Heart left ventricle (tissue), 16 donors: ENCODE results near the gene MRPL11. TPM values are rescaled to one million over a fixed set of nuclear protein-coding genes. Genes with fewer than 3 reads are reported as not detected.

Experiments used
- ATAC-seq, 4 donors: fragments of 200-7000 bp; cut with Tn5 transposase; one replicate each; pipeline ENCODE4 v1.9.1; 2020 to 2022; ENCODE audit warnings: moderate library complexity in 4 of 4, mild to moderate bottlenecking in 3 of 4, moderate number of reproducible peaks in 1 of 4
- DNase-seq, 5 donors: peaks; one replicate each; pipeline ENCODE4 v3.0.0-alpha.2; 2020
- H3K27ac ChIP-seq, 12 donors: fragments of 200-600 bp; sonication (generic) in 4 of 12; one replicate each; pipeline versions ENCODE4 v1.5.0 to v1.8.0; 2016 to 2022; ENCODE audit warnings: mild to moderate bottlenecking in 2 of 12
- H3K27me3 ChIP-seq, 9 donors: fragments of 200-600 bp; sonication (generic) in 2 of 9; one replicate each; pipeline versions ENCODE4 v1.5.1 to v1.8.0; 2016 to 2022; ENCODE audit warnings: mild to moderate bottlenecking in 3 of 9
- H3K36me3 ChIP-seq, 9 donors: fragments of 200-600 bp; sonication (generic) in 2 of 9; one replicate each; pipeline versions ENCODE4 v1.5.0 to v1.8.0; 2018 to 2022; ENCODE audit warnings: mild to moderate bottlenecking in 2 of 9
- H3K4me1 ChIP-seq, 12 donors: fragments of 200-600 bp; sonication (generic) in 4 of 12; one replicate each; pipeline versions ENCODE4 v1.5.0 to v1.8.0; 2016 to 2022; ENCODE audit warnings: mild to moderate bottlenecking in 3 of 12
- H3K4me3 ChIP-seq, 12 donors: fragments of 200-600 bp; sonication (generic) in 4 of 12; one replicate each; pipeline versions ENCODE4 v1.5.0 to v1.8.0; 2017 to 2022; ENCODE audit warnings: mild to moderate bottlenecking in 9 of 12, moderate library complexity in 4 of 12
- H3K9me3 ChIP-seq, 12 donors: fragments of 200-600 bp; sonication (generic) in 4 of 12; one replicate each; pipeline versions ENCODE4 v1.5.0 to v1.8.0; 2016 to 2022; ENCODE audit warnings: mild to moderate bottlenecking in 1 of 12
- POLR2A ChIP-seq, 2 donors: fragments of 450-650 bp; IDR thresholded peaks; one replicate each; pipeline ENCODE4 v1.6.1; 2017; ENCODE audit warnings: antibody characterized with exemption in 2 of 2, mild to moderate bottlenecking in 2 of 2, moderate library complexity in 2 of 2
- WGBS, 4 donors: extraction: QIAGEN DNeasy Blood & Tissue Kit in 2 of 4; methylation state at CpG; one replicate each; pipeline versions ENCODE4 v1.1.5 to v1.1.7; 2013 to 2018; 5-methylcytosine and 5-hydroxymethylcytosine counted together
- intact Hi-C, 10 donors: fragments of 100-400 bp; cut with DNase I; formaldehyde crosslinking; loops; one replicate each; pipeline versions ENCODE4 v1.11.1 to v1.14.2; 2022
- polyA plus RNA-seq, 2 donors: library from polyadenylated mRNA; stranded (reverse); fragments of 200-250 nt; gene quantifications; one replicate each; pipeline ENCODE4 v1.2.3, GENCODE V29; 2013
- total RNA-seq, 9 donors: library from RNA; depleted of rRNA in 2 of 9; stranded (reverse); fragments of >200 nt in 2 of 9; fragmentation: NEBNext Ultra II Directional in 3 of 9; extraction: Animal tissue kit (Norgen Biotek cat#: 25700) in 3 of 9; gene quantifications; one replicate each; pipeline versions ENCODE4 v1.1.0 to v1.2.4, GENCODE V29; 2016 to 2023
- TF ChIP-seq, protein P1 (sequence below), 12 donors: fragments of 200-600 bp; sonication (generic) in 4 of 12; IDR thresholded peaks; one replicate each; pipeline versions ENCODE4 v1.5.0 to v1.8.0; 2018 to 2022; ENCODE audit warnings: antibody characterized with exemption in 12 of 12, mild to moderate bottlenecking in 5 of 12
- donor health status: ischemic (EF 13 %, LVEDD 7.1; RV severe dilation, severe dysfunction).
- donor health status: healthy with polysubstance abuse.
- donor health status: DM: no; HTN: yes; CAD: no.
- donor health status: DM: no; HTN: no; CAD: no.
- donor health status: ischemic (EF 25% LVEDD 6.9; RV normal size, moderate dysfunction).
- donor health status: ischemic (EF 25% LVEDD 5.7; RV mildly dilated, moderate dysfunction).
- donor health status: healthy.
- donor health status: DM: yes; HTN: yes; CAD: no.
- donor health status: ischemic (EF 35%, LVEDD 5.7; RV mildly dilated, moderate dysfunction).
- donor health status: nonischemic (EF 11% LVEDD 7.7; RV severe dilation, severe dysfunction).
- donor health status: DM: yes; HTN: yes; CAD: no.
- donor health status: PGD.
- donor health status: ischemic (EF 29% LVEDD 5.4; RV normal size, mild dysfunction).
- donor health status: nonischemic (EF 23%, LVEDD 6.1; RV moderate dilation, normal function).

Gene MRPL11
- total and polyA plus RNA-seq, 11 donors: 38.9 to 62.8 (median 47.4) TPM

DNA sequence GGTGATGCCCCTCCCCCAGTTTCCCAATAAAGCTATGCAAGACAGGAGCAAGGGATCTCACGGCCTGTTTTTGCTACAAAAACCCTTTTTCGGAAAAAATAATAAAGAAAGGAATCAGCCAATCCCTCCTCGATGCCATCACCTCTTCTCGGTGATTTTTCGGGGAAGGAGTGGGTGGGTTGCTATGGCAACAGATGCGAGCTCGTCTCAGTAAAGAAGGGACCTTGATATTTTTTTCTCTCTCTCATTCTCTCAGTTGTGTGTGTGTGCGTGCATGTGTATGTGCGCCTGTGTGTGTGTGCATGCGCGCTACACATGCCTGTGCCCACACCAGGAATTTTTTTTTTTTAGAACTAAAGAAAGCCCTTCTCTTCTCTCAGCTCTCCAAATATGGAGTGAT lies 21.6 kb downstream of the MRPL11 start:
- Histone ChIP-seq H3K4me3 (no peak overlapping the region), H3K36me3 (no peaks in the 10 kb centered on the region), H3K4me1 (peaks cover 0 to 53% (median 25%) of the 10 kb centered on the region in 12 donors), H3K9me3 (no peaks in the 10 kb centered on the region), H3K27me3 (peaks cover 0 to 29% (median 3%) of the 10 kb centered on the region in 9 donors), H3K27ac (no peak overlapping the region)
- DNase-seq: no peak
- TF ChIP-seq POLR2A (IDR thresholded peaks at IDR 0.05): no peak
- TF ChIP-seq, protein P1, sequence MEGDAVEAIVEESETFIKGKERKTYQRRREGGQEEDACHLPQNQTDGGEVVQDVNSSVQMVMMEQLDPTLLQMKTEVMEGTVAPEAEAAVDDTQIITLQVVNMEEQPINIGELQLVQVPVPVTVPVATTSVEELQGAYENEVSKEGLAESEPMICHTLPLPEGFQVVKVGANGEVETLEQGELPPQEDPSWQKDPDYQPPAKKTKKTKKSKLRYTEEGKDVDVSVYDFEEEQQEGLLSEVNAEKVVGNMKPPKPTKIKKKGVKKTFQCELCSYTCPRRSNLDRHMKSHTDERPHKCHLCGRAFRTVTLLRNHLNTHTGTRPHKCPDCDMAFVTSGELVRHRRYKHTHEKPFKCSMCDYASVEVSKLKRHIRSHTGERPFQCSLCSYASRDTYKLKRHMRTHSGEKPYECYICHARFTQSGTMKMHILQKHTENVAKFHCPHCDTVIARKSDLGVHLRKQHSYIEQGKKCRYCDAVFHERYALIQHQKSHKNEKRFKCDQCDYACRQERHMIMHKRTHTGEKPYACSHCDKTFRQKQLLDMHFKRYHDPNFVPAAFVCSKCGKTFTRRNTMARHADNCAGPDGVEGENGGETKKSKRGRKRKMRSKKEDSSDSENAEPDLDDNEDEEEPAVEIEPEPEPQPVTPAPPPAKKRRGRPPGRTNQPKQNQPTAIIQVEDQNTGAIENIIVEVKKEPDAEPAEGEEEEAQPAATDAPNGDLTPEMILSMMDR (IDR thresholded peaks at IDR 0.05): no peak
- WGBS, 4 donors: 72 to 79% (median 78%) methylated on average over 11 of the region's 11 CpGs
- intact Hi-C loops: loop anchor here in 1 of 10 donors (10.0 kb wide), 1 partner anchor 418 kb away; no protein-coding TSS in a partner anchor
- no peak for ATAC-seq

DNA sequence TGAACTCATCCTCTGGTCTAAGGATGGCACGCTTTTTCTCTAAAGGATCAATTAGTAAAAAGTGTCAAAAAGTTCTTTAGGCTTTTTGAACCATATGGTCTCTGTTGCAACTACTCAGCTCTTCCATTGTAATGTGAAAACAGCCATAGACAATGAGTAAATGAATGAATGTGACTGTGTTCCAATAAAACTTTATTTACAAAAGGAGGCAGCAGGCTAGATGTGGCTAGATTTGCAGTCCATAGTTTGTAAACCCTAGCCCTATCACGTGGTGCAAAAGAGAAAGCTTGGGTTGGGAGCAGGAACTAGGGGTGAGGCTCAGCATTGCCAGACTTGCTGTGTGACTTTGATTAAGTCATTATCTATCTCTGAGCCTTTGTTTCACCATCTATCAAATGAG lies 23.2 kb downstream of the MRPL11 start:
- H3K27me3 ChIP-seq: peaks cover 0 to 23% (median 3%) of the 10 kb centered on the region in 9 donors
- H3K9me3 ChIP-seq: no peaks in the 10 kb centered on the region
- DNase-seq (no peak), ATAC-seq (no peak)
- TF ChIP-seq, protein P1 (IDR thresholded peaks at IDR 0.05): no peak
- no peak for TF ChIP-seq POLR2A (IDR thresholded peaks at IDR 0.05)
- 53 to 70% (median 59%) methylated on average over 2 of the region's 2 CpGs for WGBS, 4 donors
- H3K4me1 ChIP-seq: peaks cover 0 to 42% (median 15%) of the 10 kb centered on the region in 12 donors
- H3K36me3 ChIP-seq: no peaks in the 10 kb centered on the region
- intact Hi-C loops: loop anchor here in 1 of 10 donors (10.0 kb wide), 1 partner anchor 419 kb away; no protein-coding TSS in a partner anchor
- H3K27ac ChIP-seq: no peak overlapping the region
- H3K4me3 ChIP-seq: no peak overlapping the region

DNA sequence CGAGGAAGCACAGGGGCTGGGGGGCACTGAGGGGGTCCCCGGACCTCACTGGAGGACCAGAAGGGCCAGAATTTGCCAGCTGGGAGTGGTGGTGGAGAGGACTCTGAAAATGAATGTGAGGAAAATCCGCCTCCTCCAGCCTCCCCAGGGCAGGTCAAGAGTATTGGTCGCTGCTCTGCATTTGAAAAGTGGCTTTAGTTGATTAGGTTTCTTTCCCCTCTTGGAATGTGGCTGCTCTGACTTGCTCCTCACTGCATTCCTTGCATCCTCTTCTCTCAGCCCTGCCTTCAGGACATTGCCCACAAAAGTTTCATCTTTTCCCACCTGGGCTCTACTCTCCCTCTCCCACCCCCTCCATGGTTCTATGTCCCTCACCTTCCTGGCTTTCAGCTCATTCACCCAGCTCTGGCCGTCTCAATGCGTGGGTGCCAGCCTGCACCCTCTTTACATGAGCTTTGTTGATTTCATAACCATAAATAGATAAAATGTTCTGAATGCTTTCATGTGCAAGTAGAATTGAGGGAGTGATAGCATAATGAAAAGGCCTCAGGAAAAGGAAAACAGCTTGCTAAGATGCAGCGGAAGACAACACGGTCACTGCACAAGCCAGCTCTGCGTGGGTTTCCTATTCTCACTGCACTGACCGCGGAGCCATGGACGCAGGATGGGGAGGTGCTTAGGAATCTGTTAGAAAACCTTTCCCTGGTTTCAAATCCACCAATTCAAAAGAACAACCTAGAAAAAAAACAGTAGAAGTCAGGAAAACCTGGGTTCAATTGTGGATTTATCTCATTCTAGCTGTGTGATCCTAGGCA lies 24.3 kb downstream of the MRPL11 start:
- H3K27me3 ChIP-seq: peaks cover 0 to 17% (median 0%) of the 10 kb centered on the region in 9 donors
- H3K4me3 ChIP-seq: no peak overlapping the region
- no peak for DNase-seq
- no peak overlapping the region for H3K27ac ChIP-seq
- no peak for ATAC-seq
- intact Hi-C loops: loop anchor here in 1 of 10 donors (5.0 to 10.0 kb wide), 2 partner anchors 263 to 420 kb away; partner anchors contain the start of gene RBM4B
- WGBS, 4 donors: 64 to 70% (median 67%) methylated on average over 12 of the region's 12 CpGs
- no peaks in the 10 kb centered on the region for H3K36me3 ChIP-seq
- no peak for TF ChIP-seq POLR2A (IDR thresholded peaks at IDR 0.05)
- TF ChIP-seq, protein P1 (IDR thresholded peaks at IDR 0.05): no peak
- H3K4me1 ChIP-seq: peaks cover 0 to 31% (median 12%) of the 10 kb centered on the region in 12 donors
- no peaks in the 10 kb centered on the region for H3K9me3 ChIP-seq

DNA sequence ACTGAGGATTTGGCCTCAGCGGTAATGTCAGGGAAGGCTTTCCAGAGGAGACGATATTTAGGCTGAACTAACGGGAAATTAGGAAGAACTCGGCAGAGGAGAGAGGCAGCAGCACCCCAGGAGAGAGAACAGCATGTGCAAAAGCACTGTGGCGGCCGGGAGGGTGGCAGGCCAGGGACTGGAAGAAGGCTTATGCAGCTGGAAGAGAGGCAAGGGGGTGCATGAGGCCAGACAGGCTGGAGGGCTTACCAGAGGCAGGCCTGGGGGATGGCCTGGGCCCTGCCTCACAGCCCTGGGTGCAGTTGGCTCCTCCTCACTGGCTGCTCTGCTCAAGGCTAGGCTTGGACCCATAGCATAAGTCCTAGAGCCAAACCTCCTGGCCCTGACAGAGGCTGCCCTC lies 25.5 kb downstream of the MRPL11 start:
- H3K4me1 ChIP-seq: peaks cover 0 to 29% (median 11%) of the 10 kb centered on the region in 12 donors
- ATAC-seq: no peak
- no peak for DNase-seq

More for the DNA sequence above, 25.5 kb downstream of the MRPL11 start:
- H3K9me3 ChIP-seq: no peaks in the 10 kb centered on the region
- intact Hi-C loops: loop anchor here in 1 of 10 donors (5.0 to 10.0 kb wide), 2 partner anchors 264 to 422 kb away; partner anchors contain the start of gene RBM4B
- no peaks in the 10 kb centered on the region for H3K36me3 ChIP-seq
- H3K27ac ChIP-seq: no peak overlapping the region
- H3K27me3 ChIP-seq: peaks cover 0 to 13% (median 0%) of the 10 kb centered on the region in 9 donors
- TF ChIP-seq POLR2A (IDR thresholded peaks at IDR 0.05): no peak
- TF ChIP-seq, protein P1 (IDR thresholded peaks at IDR 0.05): no peak
- H3K4me3 ChIP-seq: no peak overlapping the region
- WGBS, 4 donors: 81 to 88% (median 83%) methylated on average over 6 of the region's 6 CpGs
